ENCODE results near the gene DTNB. TPM values are rescaled to one million over a fixed set of nuclear protein-coding genes. Genes with fewer than 3 reads are reported as not detected.
"Not testable (repeated sequence)": the region's sequence is repeated elsewhere in the genome, so short reads cannot be mapped to it uniquely, and the experiment has no call there.

Gene DTNB
- total RNA-seq, 1 donor from 2014 or later = 8.5 TPM

GRCh38 chr2:25539136-25539535 lies 134.2 kb downstream of the DTNB start:
- Mint-ChIP-seq H3K4me3 (ENCODE audit: unreplicated experiment) (no peak overlapping the region), H3K9me3 (ENCODE audit: low read depth) (no peaks in the 10 kb centered on the region), H3K4me1 (ENCODE audit: low read depth) (no peaks in the 10 kb centered on the region), H3K36me3 (ENCODE audit: low read depth) (no peaks in the 10 kb centered on the region), H3K27ac (ENCODE audit: unreplicated experiment) (no peak overlapping the region), H3K27me3 (ENCODE audit: low read depth) (no peaks in the 10 kb centered on the region)
- no peak for TF ChIP-seq CTCF (IDR thresholded peaks at IDR 0.05)
- no peak for DNase-seq (ENCODE audit: low spot score)

GRCh38 chr2:25537526-25537925 lies 135.9 kb downstream of the DTNB start:
- no peak for TF ChIP-seq CTCF (IDR thresholded peaks at IDR 0.05)
- Mint-ChIP-seq H3K27ac (ENCODE audit: unreplicated experiment) (no peak overlapping the region), H3K9me3 (ENCODE audit: low read depth) (no peaks in the 10 kb centered on the region), H3K4me3 (ENCODE audit: unreplicated experiment) (no peak overlapping the region), H3K4me1 (ENCODE audit: low read depth) (no peaks in the 10 kb centered on the region), H3K36me3 (ENCODE audit: low read depth) (no peaks in the 10 kb centered on the region), H3K27me3 (ENCODE audit: low read depth) (no peaks in the 10 kb centered on the region)
- no peak for DNase-seq (ENCODE audit: low spot score)

GRCh38 chr2:25535411-25536289 lies 137.7 kb downstream of the DTNB start:
- not testable (repeated sequence) for DNase-seq (ENCODE audit: low spot score); H3K27ac Mint-ChIP-seq (ENCODE audit: unreplicated experiment); H3K36me3 Mint-ChIP-seq (ENCODE audit: low read depth); H3K4me3 Mint-ChIP-seq (ENCODE audit: unreplicated experiment); H3K9me3 Mint-ChIP-seq (ENCODE audit: low read depth); H3K27me3 Mint-ChIP-seq (ENCODE audit: low read depth); H3K4me1 Mint-ChIP-seq (ENCODE audit: low read depth)

- not testable (repeated sequence) for H3K27me3 Mint-ChIP-seq (ENCODE audit: low read depth); H3K27ac Mint-ChIP-seq (ENCODE audit: unreplicated experiment); H3K4me3 Mint-ChIP-seq (ENCODE audit: unreplicated experiment); H3K36me3 Mint-ChIP-seq (ENCODE audit: low read depth); H3K4me1 Mint-ChIP-seq (ENCODE audit: low read depth); H3K9me3 Mint-ChIP-seq (ENCODE audit: low read depth); DNase-seq (ENCODE audit: low spot score)
Observed at GRCh38 chr2:25534937-25535336, 138.4 kb downstream of the DTNB start.

GRCh38 chr2:25534455-25534854 lies 138.9 kb downstream of the DTNB start:
- Mint-ChIP-seq H3K9me3 (ENCODE audit: low read depth) (no peaks in the 10 kb centered on the region), H3K27ac (ENCODE audit: unreplicated experiment) (no peak overlapping the region), H3K27me3 (ENCODE audit: low read depth) (no peaks in the 10 kb centered on the region), H3K4me1 (ENCODE audit: low read depth) (no peaks in the 10 kb centered on the region), H3K4me3 (ENCODE audit: unreplicated experiment) (no peak overlapping the region), H3K36me3 (ENCODE audit: low read depth) (no peaks in the 10 kb centered on the region)
- no peak for TF ChIP-seq CTCF (IDR thresholded peaks at IDR 0.05)
- DNase-seq (ENCODE audit: low spot score) = peak; percentile 92

- H3K36me3 Mint-ChIP-seq (ENCODE audit: low read depth); H3K27me3 Mint-ChIP-seq (ENCODE audit: low read depth); H3K27ac Mint-ChIP-seq (ENCODE audit: unreplicated experiment); H3K4me3 Mint-ChIP-seq (ENCODE audit: unreplicated experiment); DNase-seq (ENCODE audit: low spot score); H3K9me3 Mint-ChIP-seq (ENCODE audit: low read depth); H3K4me1 Mint-ChIP-seq (ENCODE audit: low read depth): not testable (repeated sequence)
Observed at GRCh38 chr2:25533771-25534170, 139.6 kb downstream of the DTNB start.

GRCh38 chr2:25532521-25532920 lies 140.9 kb downstream of the DTNB start:
- no peak overlapping the region for H3K4me3 Mint-ChIP-seq (ENCODE audit: unreplicated experiment)
- H3K27me3 Mint-ChIP-seq (ENCODE audit: low read depth) = no peaks in the 10 kb centered on the region
- no peak overlapping the region for H3K27ac Mint-ChIP-seq (ENCODE audit: unreplicated experiment)
- H3K36me3 Mint-ChIP-seq (ENCODE audit: low read depth) = no peaks in the 10 kb centered on the region
- no peak for TF ChIP-seq CTCF (IDR thresholded peaks at IDR 0.05)
- no peaks in the 10 kb centered on the region for H3K9me3 Mint-ChIP-seq (ENCODE audit: low read depth)
- no peak for DNase-seq (ENCODE audit: low spot score)
- H3K4me1 Mint-ChIP-seq (ENCODE audit: low read depth) = peaks cover 7% of the 10 kb centered on the region
